Measurements from ENCODE around the gene LTC4S.

- TF ChIP-seq, protein P1, sequence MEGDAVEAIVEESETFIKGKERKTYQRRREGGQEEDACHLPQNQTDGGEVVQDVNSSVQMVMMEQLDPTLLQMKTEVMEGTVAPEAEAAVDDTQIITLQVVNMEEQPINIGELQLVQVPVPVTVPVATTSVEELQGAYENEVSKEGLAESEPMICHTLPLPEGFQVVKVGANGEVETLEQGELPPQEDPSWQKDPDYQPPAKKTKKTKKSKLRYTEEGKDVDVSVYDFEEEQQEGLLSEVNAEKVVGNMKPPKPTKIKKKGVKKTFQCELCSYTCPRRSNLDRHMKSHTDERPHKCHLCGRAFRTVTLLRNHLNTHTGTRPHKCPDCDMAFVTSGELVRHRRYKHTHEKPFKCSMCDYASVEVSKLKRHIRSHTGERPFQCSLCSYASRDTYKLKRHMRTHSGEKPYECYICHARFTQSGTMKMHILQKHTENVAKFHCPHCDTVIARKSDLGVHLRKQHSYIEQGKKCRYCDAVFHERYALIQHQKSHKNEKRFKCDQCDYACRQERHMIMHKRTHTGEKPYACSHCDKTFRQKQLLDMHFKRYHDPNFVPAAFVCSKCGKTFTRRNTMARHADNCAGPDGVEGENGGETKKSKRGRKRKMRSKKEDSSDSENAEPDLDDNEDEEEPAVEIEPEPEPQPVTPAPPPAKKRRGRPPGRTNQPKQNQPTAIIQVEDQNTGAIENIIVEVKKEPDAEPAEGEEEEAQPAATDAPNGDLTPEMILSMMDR (IDR thresholded peaks at IDR 0.05), result no peak
- no peak for TF ChIP-seq POLR2A (IDR thresholded peaks at IDR 0.05)
These were observed at the start of gene LTC4S for GRCh38 chr5:179793468-179794139.
